Smooth muscle cell (in vitro differentiated cells): ENCODE results near the gene FGFR1OP2. TPM values are rescaled to one million over a fixed set of nuclear protein-coding genes. Genes with fewer than 3 reads are reported as not detected.

ENCODE experiments used
- DNase-seq: peaks from one replicate; lab custom pipeline; 2025; ENCODE audit not compliant: unreplicated experiment; lab: John Stamatoyannopoulos, UW
- H2AFZ ChIP-seq: fragments of 200-600 bp; sonication (generic); 2 replicates; pipeline ENCODE4 v1.6.0; 2016; ENCODE audit warnings: antibody characterized with exemption, low read depth, mild to moderate bottlenecking
- H3F3A ChIP-seq: fragments of 200-600 bp; sonication (generic); 2 replicates; pipeline ENCODE4 v1.6.0; 2017; ENCODE audit warnings: antibody characterized with exemption, low read depth
- H3K27ac ChIP-seq: fragments of 200-600 bp; sonication (generic); 2 replicates; pipeline ENCODE4 v1.5.1; 2016; ENCODE audit warnings: low read depth, mild to moderate bottlenecking
- H3K27me3 ChIP-seq: fragments of 200-600 bp; sonication (generic); 2 replicates; pipeline ENCODE4 v1.6.1; 2016; ENCODE audit warnings: low read depth, mild to moderate bottlenecking
- H3K36me3 ChIP-seq: fragments of 200-600 bp; sonication (generic); 2 replicates; pipeline ENCODE4 v1.5.1; 2016; ENCODE audit warnings: low read depth
- H3K4me1 ChIP-seq: fragments of 200-600 bp; sonication (generic); 2 replicates; pipeline ENCODE4 v1.5.1; 2016; ENCODE audit warnings: low read depth
- H3K4me2 ChIP-seq: fragments of 200-600 bp; sonication (generic); 2 replicates; pipeline ENCODE4 v1.6.0; 2016; ENCODE audit warnings: mild to moderate bottlenecking
- H3K4me3 ChIP-seq: fragments of 200-600 bp; sonication (generic); 2 replicates; pipeline ENCODE4 v1.5.1; 2016; ENCODE audit warnings: mild to moderate bottlenecking
- H3K79me2 ChIP-seq: fragments of 200-600 bp; sonication (generic); 2 replicates; pipeline ENCODE4 v1.6.0; 2016; ENCODE audit warnings: low read depth, mild to moderate bottlenecking
- H3K9ac ChIP-seq: fragments of 200-600 bp; sonication (generic); 2 replicates; pipeline ENCODE4 v1.6.0; 2016; ENCODE audit warnings: low read depth
- H3K9me3 ChIP-seq: fragments of 200-600 bp; sonication (generic); replicated peaks from 2 replicates; pipeline ENCODE4 v1.5.1; 2016; ENCODE audit warnings: low read depth
- H4K20me1 ChIP-seq: fragments of 200-600 bp; sonication (generic); 2 replicates; pipeline ENCODE4 v1.6.0; 2016; ENCODE audit warnings: low read depth
- WGBS: methylation state at CpG from one replicate; pipeline ENCODE4 v1.1.7; 2016; ENCODE audit warnings: low lambda C conversion rate; 5-methylcytosine and 5-hydroxymethylcytosine counted together
- polyA plus RNA-seq: library from polyadenylated mRNA; unstranded; fragments of >200 nt; fragmentation: Nextera tagmentation; extraction: Ambion mirVana; gene quantifications from 2 replicates; pipeline ENCODE4 v1.2.1, GENCODE V29; 2016
- total RNA-seq: library from RNA; depleted of rRNA; stranded (reverse); fragments of >200 nt; gene quantifications from 2 replicates; pipeline ENCODE4 v1.2.3, GENCODE V29; 2014
- TF ChIP-seq, protein P1 (sequence below): fragments of 200-600 bp; sonication (generic); IDR thresholded peaks from 2 replicates; pipeline ENCODE4 v1.5.1; 2017; ENCODE audit warnings: borderline replicate concordance, mild to moderate bottlenecking, antibody characterized with exemption; ENCODE audit not compliant: insufficient read depth, poor library complexity, severe bottlenecking

FGFR1OP2 gene
- total and polyA plus RNA-seq, 2 experiments from 2014 or later = 28.4 to 53.5 TPM

DNA sequence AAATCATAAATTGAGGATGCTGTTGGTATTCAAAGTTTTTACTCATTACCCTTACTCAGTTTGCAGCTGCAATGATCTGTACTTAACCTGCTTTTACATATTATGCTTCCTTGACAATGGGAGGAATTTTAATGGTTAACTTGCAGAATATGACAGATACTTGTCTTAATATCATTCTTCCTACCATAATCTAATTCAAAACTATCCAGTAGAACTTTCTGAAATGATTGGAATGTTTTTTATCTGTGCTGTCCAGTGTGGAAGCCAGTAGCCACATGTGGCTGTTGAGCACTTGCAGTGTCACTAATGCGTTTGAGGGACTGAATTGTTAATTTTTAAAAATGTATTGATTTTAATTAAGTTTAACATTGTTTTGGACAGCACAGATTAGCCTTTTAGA lies 23.5 kb downstream of the FGFR1OP2 start:
- WGBS = 97% methylated on average over 1 of the region's 1 CpG
- Histone ChIP-seq H3K9ac (no peak overlapping the region), H3K79me2 (no peaks in the 10 kb centered on the region), H3K27ac (no peak overlapping the region), H3K4me1 (no peaks in the 10 kb centered on the region), H3K4me3 (no peak overlapping the region), H4K20me1 (no peaks in the 10 kb centered on the region), H3F3A (no peaks in the 10 kb centered on the region), H3K27me3 (no peaks in the 10 kb centered on the region), H3K4me2 (no peak overlapping the region), H2AFZ (no peak overlapping the region), H3K36me3 (peaks cover 24% of the 10 kb centered on the region), H3K9me3 (no peaks in the 10 kb centered on the region)
- DNase-seq = no peak
- TF ChIP-seq, protein P1, sequence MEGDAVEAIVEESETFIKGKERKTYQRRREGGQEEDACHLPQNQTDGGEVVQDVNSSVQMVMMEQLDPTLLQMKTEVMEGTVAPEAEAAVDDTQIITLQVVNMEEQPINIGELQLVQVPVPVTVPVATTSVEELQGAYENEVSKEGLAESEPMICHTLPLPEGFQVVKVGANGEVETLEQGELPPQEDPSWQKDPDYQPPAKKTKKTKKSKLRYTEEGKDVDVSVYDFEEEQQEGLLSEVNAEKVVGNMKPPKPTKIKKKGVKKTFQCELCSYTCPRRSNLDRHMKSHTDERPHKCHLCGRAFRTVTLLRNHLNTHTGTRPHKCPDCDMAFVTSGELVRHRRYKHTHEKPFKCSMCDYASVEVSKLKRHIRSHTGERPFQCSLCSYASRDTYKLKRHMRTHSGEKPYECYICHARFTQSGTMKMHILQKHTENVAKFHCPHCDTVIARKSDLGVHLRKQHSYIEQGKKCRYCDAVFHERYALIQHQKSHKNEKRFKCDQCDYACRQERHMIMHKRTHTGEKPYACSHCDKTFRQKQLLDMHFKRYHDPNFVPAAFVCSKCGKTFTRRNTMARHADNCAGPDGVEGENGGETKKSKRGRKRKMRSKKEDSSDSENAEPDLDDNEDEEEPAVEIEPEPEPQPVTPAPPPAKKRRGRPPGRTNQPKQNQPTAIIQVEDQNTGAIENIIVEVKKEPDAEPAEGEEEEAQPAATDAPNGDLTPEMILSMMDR = no peak

DNA sequence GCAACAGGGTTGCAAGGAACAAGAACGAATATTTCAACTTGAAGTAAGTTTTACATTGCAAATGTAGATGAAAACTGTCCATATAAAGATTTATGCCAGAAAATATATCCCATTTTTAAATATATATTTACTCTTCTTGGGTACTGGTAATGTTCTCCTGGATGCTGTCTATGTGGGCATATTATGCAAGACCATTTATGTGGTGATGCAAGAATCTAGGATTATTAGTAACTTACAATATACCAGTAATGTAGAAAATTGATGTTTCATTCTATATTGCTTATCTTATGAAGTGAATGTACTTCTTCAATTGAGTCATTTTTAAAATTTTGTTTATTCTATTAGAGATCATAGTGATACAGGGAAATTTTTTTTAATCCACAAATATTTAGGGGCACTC lies 25.1 kb downstream of the FGFR1OP2 start:
- Histone ChIP-seq H3F3A (no peaks in the 10 kb centered on the region), H3K27me3 (no peaks in the 10 kb centered on the region), H3K9ac (no peak overlapping the region), H3K36me3 (peaks cover 18% of the 10 kb centered on the region), H3K4me3 (no peak overlapping the region), H3K79me2 (no peaks in the 10 kb centered on the region), H4K20me1 (no peaks in the 10 kb centered on the region), H3K27ac (no peak overlapping the region), H3K4me1 (no peaks in the 10 kb centered on the region), H3K4me2 (no peak overlapping the region), H3K9me3 (no peaks in the 10 kb centered on the region), H2AFZ (no peak overlapping the region)
- 100% methylated on average over 1 of the region's 1 CpG for WGBS
- TF ChIP-seq, protein P1 = no peak
- no peak for DNase-seq

GRCh38 chr12:26966842-26967241 lies 28.6 kb downstream of the FGFR1OP2 start:
- TF ChIP-seq, protein P1 = no peak
- 94% methylated on average over 3 of the region's 3 CpGs for WGBS
- DNase-seq = no peak

DNA sequence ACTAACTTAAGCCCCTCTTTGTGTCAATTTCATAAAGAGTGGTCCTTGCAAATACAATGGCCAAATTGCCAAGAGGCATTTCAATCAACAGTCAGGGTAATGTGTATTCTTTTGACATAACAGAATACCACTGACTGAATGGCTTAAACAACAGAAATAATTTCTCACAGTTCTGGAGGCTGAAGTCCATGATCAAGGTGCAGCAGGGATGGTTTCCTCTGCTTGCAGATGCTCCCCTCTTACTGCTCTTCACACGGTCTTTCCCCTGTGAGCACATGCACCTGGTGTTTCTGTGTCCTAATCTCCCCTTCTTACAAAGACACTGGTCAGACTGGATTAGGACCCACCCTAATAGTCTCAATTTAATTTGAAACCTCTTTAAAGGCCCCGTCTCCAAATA lies 31.9 kb downstream of the FGFR1OP2 start:
- no peaks in the 10 kb centered on the region for H3K27me3 ChIP-seq
- DNase-seq = no peak
- no peaks in the 10 kb centered on the region for H3K4me1 ChIP-seq
- H4K20me1 ChIP-seq = no peaks in the 10 kb centered on the region
- TF ChIP-seq, protein P1 = no peak
- H3F3A ChIP-seq = no peaks in the 10 kb centered on the region
- WGBS = 94% methylated on average over 2 of the region's 2 CpGs
- no peak overlapping the region for H2AFZ ChIP-seq
- no peak overlapping the region for H3K4me2 ChIP-seq
- H3K4me3 ChIP-seq = no peak overlapping the region
- H3K9me3 ChIP-seq = no peaks in the 10 kb centered on the region
- no peak overlapping the region for H3K9ac ChIP-seq
- H3K36me3 ChIP-seq = peaks cover 5% of the 10 kb centered on the region
- no peak overlapping the region for H3K27ac ChIP-seq
- H3K79me2 ChIP-seq = no peaks in the 10 kb centered on the region

More at GRCh38 chr12:26966842-26967241, 28.6 kb downstream of the FGFR1OP2 start:
- Histone ChIP-seq H3K79me2 (no peaks in the 10 kb centered on the region), H3K9me3 (no peaks in the 10 kb centered on the region), H4K20me1 (no peaks in the 10 kb centered on the region), H3K4me2 (no peak overlapping the region), H3K27me3 (no peaks in the 10 kb centered on the region), H2AFZ (no peak overlapping the region), H3F3A (no peaks in the 10 kb centered on the region), H3K9ac (no peak overlapping the region), H3K27ac (no peak overlapping the region), H3K4me1 (no peaks in the 10 kb centered on the region), H3K36me3 (peaks cover 11% of the 10 kb centered on the region), H3K4me3 (no peak overlapping the region)
